NCI-H2196 (cell line): ENCODE measurements around the gene AVPR2.

ENCODE experiments used
- DNase-seq: peaks from one replicate; lab custom pipeline; 2025; ENCODE audit not compliant: unreplicated experiment; lab: John Stamatoyannopoulos, UW

AVPR2 gene

GRCh38 chrX:153884590-153884989 is 19.9 kb upstream of the AVPR2 start:
- peak; percentile 35 for DNase-seq

DNA sequence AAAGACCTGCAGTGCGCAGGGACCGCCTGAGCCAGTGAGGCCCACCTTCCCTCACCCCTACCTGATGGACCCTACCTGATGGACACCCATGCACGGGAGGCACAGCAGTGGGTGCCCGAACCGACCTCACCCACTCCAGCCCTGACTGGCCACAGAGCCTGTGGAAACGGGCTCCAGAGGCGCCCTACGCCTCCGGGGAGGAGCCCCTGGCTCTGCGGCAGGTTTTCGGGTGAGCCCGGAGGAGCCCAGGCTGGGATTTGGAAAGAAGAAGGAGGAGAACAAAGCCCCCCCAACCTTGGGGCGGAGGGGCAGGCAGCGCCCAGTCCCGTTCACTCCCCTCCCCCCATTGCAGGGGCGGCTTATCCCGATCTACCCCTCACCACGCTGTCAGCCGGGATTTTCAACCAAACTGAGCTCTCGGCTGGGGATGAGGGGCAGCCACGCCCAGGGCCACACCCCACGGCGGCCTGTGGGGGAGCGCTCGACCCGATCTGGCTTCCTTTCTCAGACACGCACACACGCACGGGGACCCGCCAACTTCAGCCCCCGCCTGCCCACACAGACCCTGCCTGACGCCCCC is 19.2 kb upstream of the AVPR2 start:
- DNase-seq = no peak

DNA sequence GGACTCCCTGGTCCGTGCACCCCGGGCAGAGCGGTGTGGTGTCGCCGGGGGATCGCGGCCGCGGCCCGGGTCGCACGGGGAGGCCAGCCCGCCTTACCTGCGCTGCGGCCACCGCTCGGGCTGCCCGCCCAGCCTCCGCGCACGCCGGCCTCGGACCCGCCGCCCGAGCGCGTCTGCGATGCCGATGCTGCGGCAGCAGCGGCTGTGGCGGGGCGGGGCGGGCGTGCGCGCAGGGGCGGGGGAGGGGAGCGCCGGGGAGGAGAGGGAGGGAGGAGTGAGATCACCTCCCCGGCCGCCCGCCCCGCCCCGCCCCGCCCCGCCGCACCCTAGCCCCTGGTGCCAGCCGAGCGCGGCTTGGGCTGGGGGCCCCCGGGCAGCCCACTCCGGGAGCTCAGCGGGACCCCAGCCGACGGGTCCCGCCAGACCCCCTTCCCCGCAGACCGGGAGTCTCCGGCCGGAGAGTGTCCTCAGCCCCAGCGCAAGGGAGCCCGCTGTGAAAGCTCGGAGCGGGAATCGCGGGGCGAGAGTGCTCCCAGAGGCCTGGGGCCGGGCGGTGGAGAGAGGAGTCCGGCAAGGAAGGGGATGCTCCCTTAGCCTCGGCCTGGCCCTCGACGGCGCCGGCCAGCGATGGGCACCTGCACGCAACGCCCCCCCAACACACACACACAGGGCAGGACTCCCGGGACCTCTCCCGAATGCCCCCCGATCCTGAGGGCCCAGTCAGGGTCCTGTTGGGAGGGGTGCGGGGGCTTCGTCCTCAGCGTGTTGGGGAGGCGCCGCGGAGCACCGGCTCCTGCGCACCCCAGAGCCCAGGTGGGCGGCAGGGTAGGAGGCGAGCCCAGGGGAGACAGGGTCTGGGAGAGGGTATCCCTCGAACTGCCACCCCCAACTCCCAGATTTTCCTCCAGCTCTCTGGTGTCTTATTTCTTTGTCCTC is 18.2 kb upstream of the AVPR2 start, which contains the start of gene L1CAM:
TSS of gene L1CAM (minus strand) at position 206 of the 936 bp plus-strand sequence. CDS start 10,337 bp downstream, outside the sequence.
- DNase-seq = peak; percentile 13

DNA sequence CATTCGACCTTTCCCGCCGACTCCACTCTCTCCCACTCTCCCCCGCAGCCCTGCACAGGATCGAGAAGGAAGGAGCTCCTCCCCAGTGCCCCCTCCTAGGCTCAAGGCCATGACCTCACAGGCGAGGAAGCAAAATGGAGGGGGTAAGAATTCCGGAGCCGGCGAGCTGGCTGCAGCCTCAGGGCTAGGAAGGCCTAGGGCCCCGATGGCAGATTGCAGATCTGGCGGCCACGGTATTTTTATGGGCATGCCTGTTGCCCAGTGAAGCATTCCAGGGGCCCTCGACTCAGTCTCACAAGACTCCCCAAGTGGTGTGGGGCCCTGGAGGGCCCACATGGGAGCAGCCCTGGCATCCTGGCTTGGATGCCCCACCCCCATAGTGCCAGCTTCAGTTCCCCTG is 17.6 kb upstream of the AVPR2 start:
- no peak for DNase-seq

GRCh38 chrX:153887385-153887784 is 17.1 kb upstream of the AVPR2 start:
- DNase-seq = no peak

DNA sequence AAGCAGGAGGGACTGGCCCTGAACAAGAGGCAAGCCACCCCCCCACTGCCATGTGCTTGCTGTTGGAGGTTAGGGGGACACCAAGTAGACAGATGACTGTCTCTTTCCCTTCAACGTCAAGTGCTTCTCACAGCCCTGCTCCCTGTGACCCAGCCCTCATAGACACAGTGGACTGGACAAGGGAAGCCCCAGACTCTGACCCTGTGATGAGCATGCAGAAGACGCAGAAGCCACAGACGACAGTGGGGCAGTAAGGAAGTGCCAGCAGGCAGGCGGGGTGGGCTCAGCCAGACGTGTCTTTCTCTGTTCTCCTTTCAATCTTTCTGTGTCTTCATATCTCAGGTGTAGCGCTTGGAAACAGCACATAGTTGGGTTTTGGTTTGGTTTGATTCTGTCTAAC is 16.1 kb upstream of the AVPR2 start:
- no peak for DNase-seq

GRCh38 chrX:153889123-153889522 is 15.3 kb upstream of the AVPR2 start:
- DNase-seq = no peak

- DNase-seq = no peak
Observed at GRCh38 chrX:153897899-153898298, 6.6 kb upstream of the AVPR2 start.

- DNase-seq = no peak
Observed at GRCh38 chrX:153900831-153901752, 3.4 kb upstream of the AVPR2 start.

GRCh38 chrX:153901753-153902140 is 2.7 kb upstream of the AVPR2 start:
- no peak for DNase-seq

- DNase-seq = no peak
Observed at GRCh38 chrX:153902385-153902784, 2.1 kb upstream of the AVPR2 start.

DNA sequence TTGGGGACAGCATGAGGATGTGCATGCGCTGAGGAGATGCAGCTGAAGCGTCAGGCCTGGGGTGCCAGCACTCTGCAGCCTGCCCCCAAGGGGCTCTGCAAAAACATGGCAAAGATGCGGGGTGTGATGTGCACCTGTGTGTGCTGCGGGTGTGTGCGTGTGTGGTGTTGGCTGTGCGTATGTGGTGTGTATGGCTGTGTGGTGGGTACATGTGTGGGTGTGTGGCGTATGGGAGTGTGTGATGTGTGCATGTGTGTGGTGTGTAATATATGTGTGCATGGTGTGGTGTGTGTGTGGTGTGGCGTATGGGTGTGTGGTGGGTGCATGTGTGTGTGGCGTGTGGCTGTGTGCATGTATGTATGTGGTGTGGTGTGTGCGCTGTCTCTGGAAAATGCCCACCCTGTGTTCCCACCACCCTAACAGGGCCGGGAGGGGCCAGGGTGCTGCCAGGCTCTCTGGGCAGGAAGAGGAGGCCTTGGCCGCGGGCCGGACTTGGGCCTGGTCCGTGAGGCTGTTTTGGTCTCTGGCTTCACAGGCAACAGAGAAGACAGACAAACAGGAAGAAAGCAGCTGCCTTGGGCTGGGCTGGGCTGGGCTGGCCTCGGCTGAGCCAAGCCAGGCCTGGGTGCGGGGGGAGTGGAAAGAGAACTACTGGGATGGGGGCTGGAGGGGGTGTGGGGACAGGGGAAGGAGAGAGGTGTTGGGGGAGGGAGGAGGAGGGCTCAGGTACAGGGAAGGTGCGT is 1.1 kb upstream of the AVPR2 start:
- no peak for DNase-seq

- no peak for DNase-seq
Observed at GRCh38 chrX:153905481-153906095, 1.1 kb downstream of the AVPR2 start.

DNA sequence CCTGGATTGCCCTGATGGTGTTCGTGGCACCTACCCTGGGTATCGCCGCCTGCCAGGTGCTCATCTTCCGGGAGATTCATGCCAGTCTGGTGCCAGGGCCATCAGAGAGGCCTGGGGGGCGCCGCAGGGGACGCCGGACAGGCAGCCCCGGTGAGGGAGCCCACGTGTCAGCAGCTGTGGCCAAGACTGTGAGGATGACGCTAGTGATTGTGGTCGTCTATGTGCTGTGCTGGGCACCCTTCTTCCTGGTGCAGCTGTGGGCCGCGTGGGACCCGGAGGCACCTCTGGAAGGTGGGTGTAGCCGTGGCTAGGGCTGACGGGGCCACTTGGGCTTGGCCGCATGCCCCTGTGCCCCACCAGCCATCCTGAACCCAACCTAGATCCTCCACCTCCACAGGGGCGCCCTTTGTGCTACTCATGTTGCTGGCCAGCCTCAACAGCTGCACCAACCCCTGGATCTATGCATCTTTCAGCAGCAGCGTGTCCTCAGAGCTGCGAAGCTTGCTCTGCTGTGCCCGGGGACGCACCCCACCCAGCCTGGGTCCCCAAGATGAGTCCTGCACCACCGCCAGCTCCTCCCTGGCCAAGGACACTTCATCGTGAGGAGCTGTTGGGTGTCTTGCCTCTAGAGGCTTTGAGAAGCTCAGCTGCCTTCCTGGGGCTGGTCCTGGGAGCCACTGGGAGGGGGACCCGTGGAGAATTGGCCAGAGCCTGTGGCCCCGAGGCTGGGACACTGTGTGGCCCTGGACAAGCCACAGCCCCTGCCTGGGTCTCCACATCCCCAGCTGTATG is 1.8 kb downstream of the AVPR2 start:
- DNase-seq = no peak

GRCh38 chrX:153907456-153907855 is 3.0 kb downstream of the AVPR2 start:
- no peak for DNase-seq

DNA sequence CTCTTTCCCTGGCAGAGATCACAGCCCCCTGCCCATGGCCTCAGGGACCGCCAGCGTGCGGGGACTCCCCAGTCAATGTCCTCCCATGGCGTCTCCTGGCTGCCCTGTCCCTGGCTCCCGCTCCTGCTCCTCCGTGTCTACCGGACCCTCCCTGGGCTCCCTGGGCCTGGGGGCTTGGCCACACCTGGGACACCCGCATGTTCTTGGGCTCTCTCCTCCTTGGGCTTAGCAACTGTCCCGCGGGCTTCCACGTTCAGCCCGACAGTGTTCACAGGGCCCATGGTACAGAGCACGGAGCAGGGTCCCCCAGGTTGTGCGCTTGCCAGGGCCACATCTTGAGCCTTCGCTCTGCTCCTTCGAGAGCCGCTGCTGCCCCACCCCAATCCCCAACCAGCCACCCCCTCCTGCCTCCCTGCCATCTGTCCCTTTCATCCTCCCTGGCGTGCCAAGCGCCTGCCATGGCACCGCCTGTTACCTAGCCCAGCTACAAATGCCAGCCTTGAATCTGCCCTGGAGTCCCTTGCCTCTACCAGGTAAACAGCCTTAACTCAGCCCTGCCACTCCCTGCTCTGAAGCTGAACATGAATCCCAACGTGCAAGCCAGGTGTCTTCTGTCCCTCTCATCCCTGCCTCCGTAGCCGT is 3.9 kb downstream of the AVPR2 start:
- DNase-seq = no peak

- DNase-seq = no peak
Observed at GRCh38 chrX:153909024-153909979, 4.8 kb downstream of the AVPR2 start.

- DNase-seq = no peak
Observed at GRCh38 chrX:153909980-153910360, 5.5 kb downstream of the AVPR2 start.
